Stomach smooth muscle (tissue), 2 donors: ENCODE data around the gene MDH2.
"Not testable (repeated sequence)": the region's sequence is repeated elsewhere in the genome, so short reads cannot be mapped to it uniquely, and the experiment has no call there.

ENCODE experiments used
- H3K27ac ChIP-seq: one replicate; pipeline ENCODE4 v1.7.0; 2013; ENCODE audit warnings: mild to moderate bottlenecking, low read length, inconsistent platforms
- H3K27me3 ChIP-seq, 2 donors: one replicate each; pipeline ENCODE4 v1.7.0; 2013; ENCODE audit warnings: low read length in 2 of 2; ENCODE audit not compliant: insufficient read depth in 2 of 2, control insufficient read depth in 1 of 2
- H3K36me3 ChIP-seq, 2 donors: one replicate each; pipeline ENCODE4 v1.7.0; 2013; ENCODE audit warnings: low read length in 2 of 2; ENCODE audit not compliant: control insufficient read depth in 2 of 2, insufficient read depth in 2 of 2
- H3K4me1 ChIP-seq: one replicate; pipeline ENCODE4 v1.7.0; 2013; ENCODE audit warnings: low read length; ENCODE audit not compliant: control insufficient read depth, insufficient read depth
- H3K4me3 ChIP-seq, 2 donors: one replicate each; pipeline ENCODE4 v1.7.0; 2013; ENCODE audit warnings: low read length in 2 of 2
- H3K9ac ChIP-seq, 2 donors: one replicate each; pipeline ENCODE4 v1.7.0; 2013; ENCODE audit warnings: low read length in 2 of 2, mild to moderate bottlenecking in 1 of 2
- H3K9me3 ChIP-seq, 2 donors: one replicate each; pipeline ENCODE4 v1.7.0; 2013; ENCODE audit warnings: low read length in 2 of 2; ENCODE audit not compliant: control insufficient read depth in 2 of 2
- donor health status: healthy.
- donor health status: Pancreatic carcinoma.

Gene MDH2

GRCh38 chr7:76057813-76058145 lies 9.9 kb downstream of the MDH2 start:
- no peak overlapping the region for H3K27ac ChIP-seq
- H3K4me1 ChIP-seq: peaks cover 16% of the 10 kb centered on the region

GRCh38 chr7:76058745-76059144 lies 10.8 kb downstream of the MDH2 start:
- H3K9me3 ChIP-seq, H3K27ac ChIP-seq, H3K9ac ChIP-seq, H3K4me3 ChIP-seq, H3K27me3 ChIP-seq: not testable (repeated sequence)
- Histone ChIP-seq H3K36me3 (peaks cover 66 to 74% of the 10 kb centered on the region in 2 donors), H3K4me1 (peaks cover 10% of the 10 kb centered on the region)

More at GRCh38 chr7:76057813-76058145, 9.9 kb downstream of the MDH2 start:
- Histone ChIP-seq H3K27me3 (no peaks in the 10 kb centered on the region), H3K9ac (no peak overlapping the region), H3K9me3 (no peaks in the 10 kb centered on the region), H3K4me3 (no peak overlapping the region), H3K36me3 (peaks cover 58 to 65% of the 10 kb centered on the region in 2 donors)

GRCh38 chr7:76060842-76061241 lies 12.9 kb downstream of the MDH2 start:
- no peaks in the 10 kb centered on the region for H3K27me3 ChIP-seq
- no peak overlapping the region for H3K9ac ChIP-seq
- H3K4me3 ChIP-seq: no peak overlapping the region
- no peak overlapping the region for H3K27ac ChIP-seq
- H3K4me1 ChIP-seq: no peaks in the 10 kb centered on the region
- peaks cover 83 to 87% of the 10 kb centered on the region in 2 donors for H3K36me3 ChIP-seq
- no peaks in the 10 kb centered on the region for H3K9me3 ChIP-seq

GRCh38 chr7:76062254-76062653 lies 14.3 kb downstream of the MDH2 start:
- peaks cover 93% of the 10 kb centered on the region in 2 donors for H3K36me3 ChIP-seq
- H3K27ac ChIP-seq: no peak overlapping the region

GRCh38 chr7:76063114-76063513 lies 15.2 kb downstream of the MDH2 start:
- peaks cover 84 to 89% of the 10 kb centered on the region in 2 donors for H3K36me3 ChIP-seq
- no peaks in the 10 kb centered on the region for H3K27me3 ChIP-seq
- no peak overlapping the region for H3K27ac ChIP-seq
- no peak overlapping the region for H3K9ac ChIP-seq
- H3K4me3 ChIP-seq: no peak overlapping the region
- H3K9me3 ChIP-seq: no peaks in the 10 kb centered on the region
- no peaks in the 10 kb centered on the region for H3K4me1 ChIP-seq

More at GRCh38 chr7:76062254-76062653, 14.3 kb downstream of the MDH2 start:
- no peaks in the 10 kb centered on the region for H3K4me1 ChIP-seq
- no peaks in the 10 kb centered on the region for H3K27me3 ChIP-seq
- H3K4me3 ChIP-seq: no peak overlapping the region
- H3K9me3 ChIP-seq: no peaks in the 10 kb centered on the region
- H3K9ac ChIP-seq: no peak overlapping the region

- Histone ChIP-seq H3K9me3 (no peaks in the 10 kb centered on the region), H3K36me3 (peaks cover 80 to 85% of the 10 kb centered on the region in 2 donors), H3K27ac (no peak overlapping the region), H3K27me3 (no peaks in the 10 kb centered on the region), H3K4me1 (no peaks in the 10 kb centered on the region), H3K4me3 (no peak overlapping the region), H3K9ac (no peak overlapping the region)
These were observed 15.6 kb downstream of the MDH2 start for GRCh38 chr7:76063525-76063924.

- peaks cover 72 to 77% of the 10 kb centered on the region in 2 donors for H3K36me3 ChIP-seq
- H3K27me3 ChIP-seq: no peaks in the 10 kb centered on the region
- H3K4me3 ChIP-seq: no peak overlapping the region
- H3K9ac ChIP-seq: no peak overlapping the region
- no peak overlapping the region for H3K27ac ChIP-seq
- peaks cover 6% of the 10 kb centered on the region for H3K4me1 ChIP-seq
- no peaks in the 10 kb centered on the region for H3K9me3 ChIP-seq
These were observed 16.5 kb downstream of the MDH2 start for GRCh38 chr7:76064208-76064970.

- Histone ChIP-seq H3K9me3 (no peaks in the 10 kb centered on the region), H3K4me1 (peaks cover 12% of the 10 kb centered on the region), H3K9ac (no peak overlapping the region), H3K4me3 (no peak overlapping the region), H3K36me3 (peaks cover 64 to 70% of the 10 kb centered on the region in 2 donors), H3K27me3 (no peaks in the 10 kb centered on the region), H3K27ac (no peak overlapping the region)
These were observed 17.2 kb downstream of the MDH2 start for GRCh38 chr7:76065016-76065612.

GRCh38 chr7:76066716-76067503 lies 19.0 kb downstream of the MDH2 start:
- Histone ChIP-seq H3K36me3 (peaks cover 47 to 53% of the 10 kb centered on the region in 2 donors), H3K9me3 (no peaks in the 10 kb centered on the region), H3K27ac (no peak overlapping the region), H3K9ac (no peak overlapping the region), H3K27me3 (no peaks in the 10 kb centered on the region), H3K4me3 (no peak overlapping the region), H3K4me1 (peaks cover 26% of the 10 kb centered on the region)

GRCh38 chr7:76069238-76069638 lies 21.3 kb downstream of the MDH2 start:
- Histone ChIP-seq H3K36me3 (peaks cover 30 to 34% of the 10 kb centered on the region in 2 donors), H3K27me3 (no peaks in the 10 kb centered on the region), H3K9me3 (no peaks in the 10 kb centered on the region), H3K27ac (no peak overlapping the region), H3K9ac (no peak overlapping the region), H3K4me1 (peaks cover 26% of the 10 kb centered on the region), H3K4me3 (no peak overlapping the region)
